Rectal smooth muscle tissue (tissue), 1 donor: Measurements from ENCODE around the gene FRMD4B.

ENCODE experiments used
- H3K27ac ChIP-seq: one replicate; pipeline ENCODE4 v1.7.0; 2013; ENCODE audit warnings: low read depth, low read length, inconsistent platforms
- H3K27me3 ChIP-seq: one replicate; pipeline ENCODE4 v1.7.0; 2013; ENCODE audit warnings: low read length; ENCODE audit not compliant: control insufficient read depth, insufficient read depth
- H3K36me3 ChIP-seq: one replicate; pipeline ENCODE4 v1.7.0; 2013; ENCODE audit warnings: low read length; ENCODE audit not compliant: control insufficient read depth, insufficient read depth
- H3K4me1 ChIP-seq: one replicate; pipeline ENCODE4 v1.7.0; 2013; ENCODE audit warnings: low read length; ENCODE audit not compliant: control insufficient read depth, insufficient read depth
- H3K4me3 ChIP-seq: one replicate; pipeline ENCODE4 v1.7.0; 2013; ENCODE audit warnings: low read length
- H3K9ac ChIP-seq: one replicate; pipeline ENCODE4 v1.7.0; 2013; ENCODE audit warnings: low read length

FRMD4B gene

GRCh38 chr3:69385723-69386555 is at the start of gene FRMD4B:
Gene FRMD4B (minus strand): TSS chr3:69386088. CDS start chr3:69385989, 99 bp downstream.
- H3K27ac ChIP-seq: no peak within 1 kb of the TSS
- H3K36me3 ChIP-seq: no peaks in the 10 kb centered on the region
- peak within 1 kb of the TSS; percentile 59 for H3K4me3 ChIP-seq
- H3K4me1 ChIP-seq: no peaks in the 10 kb centered on the region
- H3K9ac ChIP-seq: no peak within 1 kb of the TSS
- H3K27me3 ChIP-seq: peaks cover 3% of the 10 kb centered on the region

GRCh38 chr3:69433969-69434325 is 48.1 kb upstream of the FRMD4B start:
- H3K9ac ChIP-seq: no peak overlapping the region
- H3K27ac ChIP-seq: no peak overlapping the region
- no peaks in the 10 kb centered on the region for H3K36me3 ChIP-seq
- no peak overlapping the region for H3K4me3 ChIP-seq
- no peaks in the 10 kb centered on the region for H3K4me1 ChIP-seq
- H3K27me3 ChIP-seq: no peaks in the 10 kb centered on the region

- H3K27me3 ChIP-seq: no peaks in the 10 kb centered on the region
- H3K36me3 ChIP-seq: no peaks in the 10 kb centered on the region
- no peaks in the 10 kb centered on the region for H3K4me1 ChIP-seq
- no peak overlapping the region for H3K9ac ChIP-seq
- H3K4me3 ChIP-seq: no peak overlapping the region
- H3K27ac ChIP-seq: no peak overlapping the region
These were observed 47.5 kb upstream of the FRMD4B start for GRCh38 chr3:69433121-69433968.

GRCh38 chr3:69428657-69429255 is 42.9 kb upstream of the FRMD4B start:
- H3K27ac ChIP-seq: no peak overlapping the region
- no peaks in the 10 kb centered on the region for H3K36me3 ChIP-seq
- H3K4me3 ChIP-seq: no peak overlapping the region
- H3K4me1 ChIP-seq: no peaks in the 10 kb centered on the region
- no peak overlapping the region for H3K9ac ChIP-seq
- H3K27me3 ChIP-seq: no peaks in the 10 kb centered on the region

- no peak overlapping the region for H3K4me3 ChIP-seq
- no peaks in the 10 kb centered on the region for H3K4me1 ChIP-seq
- no peak overlapping the region for H3K27ac ChIP-seq
- H3K9ac ChIP-seq: no peak overlapping the region
- no peaks in the 10 kb centered on the region for H3K27me3 ChIP-seq
- no peaks in the 10 kb centered on the region for H3K36me3 ChIP-seq
These were observed 41.0 kb upstream of the FRMD4B start for GRCh38 chr3:69426967-69427304.

- Histone ChIP-seq H3K36me3 (no peaks in the 10 kb centered on the region), H3K4me3 (no peak overlapping the region), H3K4me1 (no peaks in the 10 kb centered on the region), H3K9ac (no peak overlapping the region), H3K27me3 (no peaks in the 10 kb centered on the region), H3K27ac (no peak overlapping the region)
These were observed 40.5 kb upstream of the FRMD4B start for GRCh38 chr3:69426291-69426966.

GRCh38 chr3:69425249-69425648 is 39.4 kb upstream of the FRMD4B start:
- H3K4me1 ChIP-seq: no peaks in the 10 kb centered on the region
- no peak overlapping the region for H3K4me3 ChIP-seq
- H3K27me3 ChIP-seq: no peaks in the 10 kb centered on the region
- H3K9ac ChIP-seq: no peak overlapping the region
- H3K36me3 ChIP-seq: no peaks in the 10 kb centered on the region
- no peak overlapping the region for H3K27ac ChIP-seq

- Histone ChIP-seq H3K27me3 (no peaks in the 10 kb centered on the region), H3K4me1 (no peaks in the 10 kb centered on the region), H3K36me3 (no peaks in the 10 kb centered on the region), H3K9ac (no peak overlapping the region), H3K4me3 (no peak overlapping the region), H3K27ac (no peak overlapping the region)
These were observed 37.7 kb upstream of the FRMD4B start for GRCh38 chr3:69423463-69424155.

GRCh38 chr3:69422751-69423150 is 36.9 kb upstream of the FRMD4B start:
- H3K27me3 ChIP-seq: no peaks in the 10 kb centered on the region
- no peak overlapping the region for H3K9ac ChIP-seq
- H3K4me1 ChIP-seq: no peaks in the 10 kb centered on the region
- H3K4me3 ChIP-seq: no peak overlapping the region
- no peak overlapping the region for H3K27ac ChIP-seq
- no peaks in the 10 kb centered on the region for H3K36me3 ChIP-seq

- no peak overlapping the region for H3K4me3 ChIP-seq
- H3K36me3 ChIP-seq: no peaks in the 10 kb centered on the region
- H3K9ac ChIP-seq: no peak overlapping the region
- H3K27ac ChIP-seq: no peak overlapping the region
- H3K27me3 ChIP-seq: no peaks in the 10 kb centered on the region
- H3K4me1 ChIP-seq: no peaks in the 10 kb centered on the region
These were observed 35.1 kb upstream of the FRMD4B start for GRCh38 chr3:69420781-69421520.

GRCh38 chr3:69419276-69419675 is 33.4 kb upstream of the FRMD4B start:
- no peaks in the 10 kb centered on the region for H3K36me3 ChIP-seq
- H3K4me3 ChIP-seq: no peak overlapping the region
- H3K27ac ChIP-seq: no peak overlapping the region
- H3K4me1 ChIP-seq: no peaks in the 10 kb centered on the region
- no peak overlapping the region for H3K9ac ChIP-seq
- no peaks in the 10 kb centered on the region for H3K27me3 ChIP-seq
